ENCODE measurements around the gene AIF1. TPM values are rescaled to one million over a fixed set of nuclear protein-coding genes. Genes with fewer than 3 reads are reported as not detected.

Gene AIF1
- total RNA-seq, 1 donor from 2014 or later, result 63.6 TPM

GRCh38 chr6:31620586-31621319 lies 5.7 kb downstream of the AIF1 start, which contains the start of gene PRRC2A:
Gene PRRC2A (plus strand): TSS chr6:31620715. CDS start chr6:31622790, 2,075 bp downstream.
- no peak for DNase-seq (ENCODE audit: low spot score)

- DNase-seq (ENCODE audit: low spot score), result peak; percentile 21
Measured at GRCh38 chr6:31621320-31621939, 6.4 kb downstream of the AIF1 start.

GRCh38 chr6:31621991-31622390 lies 7.0 kb downstream of the AIF1 start:
- peak; percentile 40 for DNase-seq (ENCODE audit: low spot score)

GRCh38 chr6:31622684-31623091 lies 7.7 kb downstream of the AIF1 start:
- peak; percentile 47 for DNase-seq (ENCODE audit: low spot score)

GRCh38 chr6:31624070-31624469 lies 9.0 kb downstream of the AIF1 start:
- DNase-seq (ENCODE audit: low spot score), result no peak

- no peak for DNase-seq (ENCODE audit: low spot score)
Measured at GRCh38 chr6:31626952-31627351, 11.9 kb downstream of the AIF1 start.

- no peak for DNase-seq (ENCODE audit: low spot score)
Measured at GRCh38 chr6:31627690-31628287, 12.8 kb downstream of the AIF1 start.

GRCh38 chr6:31629014-31629413 lies 14.0 kb downstream of the AIF1 start:
- no peak for DNase-seq (ENCODE audit: low spot score)

- no peak for DNase-seq (ENCODE audit: low spot score)
Measured at GRCh38 chr6:31630177-31630934, 15.3 kb downstream of the AIF1 start.

- DNase-seq (ENCODE audit: low spot score), result no peak
Measured at GRCh38 chr6:31631209-31631608, 16.2 kb downstream of the AIF1 start.

GRCh38 chr6:31631681-31632278 lies 16.7 kb downstream of the AIF1 start:
- no peak for DNase-seq (ENCODE audit: low spot score)

GRCh38 chr6:31632279-31632946 lies 17.4 kb downstream of the AIF1 start:
- DNase-seq (ENCODE audit: low spot score), result no peak

GRCh38 chr6:31633447-31633846 lies 18.4 kb downstream of the AIF1 start:
- no peak for DNase-seq (ENCODE audit: low spot score)

GRCh38 chr6:31634131-31634530 lies 19.1 kb downstream of the AIF1 start:
- no peak for DNase-seq (ENCODE audit: low spot score)

GRCh38 chr6:31634969-31635575 lies 20.0 kb downstream of the AIF1 start:
- no peak for DNase-seq (ENCODE audit: low spot score)

GRCh38 chr6:31636698-31637596 lies 21.9 kb downstream of the AIF1 start:
- no peak for DNase-seq (ENCODE audit: low spot score)

GRCh38 chr6:31639043-31639442 lies 24.0 kb downstream of the AIF1 start:
- DNase-seq (ENCODE audit: low spot score), result no peak

GRCh38 chr6:31639449-31639861 lies 24.4 kb downstream of the AIF1 start:
- no peak for DNase-seq (ENCODE audit: low spot score)

GRCh38 chr6:31640612-31641011 lies 25.6 kb downstream of the AIF1 start:
- DNase-seq (ENCODE audit: low spot score), result no peak

GRCh38 chr6:31641370-31641769 lies 26.3 kb downstream of the AIF1 start:
- no peak for DNase-seq (ENCODE audit: low spot score)

Measured in umbilical cord (tissue), 2 donors.